NCI-H526 treated with DMSO at 0.1 percent for 48 hours (cell line): Measurements from ENCODE around the gene COPZ1.
A peak's percentile ranks its signal among the peaks of the same experiment; 100 is the strongest.

Experiments
- DNase-seq: peaks from one replicate; lab custom pipeline; 2025; lab: John Stamatoyannopoulos, UW

Gene COPZ1

GRCh38 chr12:54394281-54394719 is 69.4 kb downstream of the COPZ1 start:
- DNase-seq: peak; percentile 11

DNA sequence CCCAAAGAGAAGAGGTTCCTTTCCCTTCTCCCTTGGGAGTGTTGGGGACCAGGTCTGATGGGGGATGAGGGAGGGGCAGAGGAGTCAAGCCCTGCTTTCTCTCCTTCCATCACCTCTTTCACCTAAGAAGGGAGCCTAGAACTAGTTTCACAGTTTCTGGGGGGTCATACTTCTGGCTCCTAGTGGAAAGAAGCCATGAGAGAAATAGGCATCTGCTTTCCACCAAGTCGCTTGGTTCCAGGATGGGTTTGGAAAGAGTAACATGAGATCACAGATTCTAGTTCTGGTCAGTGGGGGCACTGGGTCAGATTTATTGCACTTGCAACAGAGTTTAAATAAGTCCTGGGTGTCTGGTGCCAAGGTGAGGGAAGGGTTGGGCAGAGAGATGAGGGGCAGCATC is 70.1 kb downstream of the COPZ1 start:
- DNase-seq: no peak

GRCh38 chr12:54395545-54395944 is 70.6 kb downstream of the COPZ1 start:
- no peak for DNase-seq

DNA sequence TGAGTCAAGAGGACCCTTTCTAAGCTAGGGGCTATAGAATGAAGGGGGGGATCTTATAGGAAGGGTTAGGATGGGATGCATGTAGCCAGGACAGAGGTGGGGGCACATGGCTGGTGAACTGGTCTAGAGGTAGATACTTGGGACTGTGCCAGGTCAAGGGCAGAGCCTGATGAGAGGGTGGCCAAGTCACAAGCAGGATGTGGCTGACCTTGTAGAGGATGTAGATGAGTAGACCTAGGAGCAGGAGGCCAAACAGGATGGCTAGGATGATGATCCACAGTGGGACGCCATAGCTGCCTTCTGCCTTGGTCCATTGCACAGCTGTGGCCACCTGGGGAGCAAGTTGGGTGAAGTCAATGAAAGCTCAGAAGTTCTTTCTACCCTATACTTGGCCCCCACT is 72.2 kb downstream of the COPZ1 start:
- DNase-seq: no peak

DNA sequence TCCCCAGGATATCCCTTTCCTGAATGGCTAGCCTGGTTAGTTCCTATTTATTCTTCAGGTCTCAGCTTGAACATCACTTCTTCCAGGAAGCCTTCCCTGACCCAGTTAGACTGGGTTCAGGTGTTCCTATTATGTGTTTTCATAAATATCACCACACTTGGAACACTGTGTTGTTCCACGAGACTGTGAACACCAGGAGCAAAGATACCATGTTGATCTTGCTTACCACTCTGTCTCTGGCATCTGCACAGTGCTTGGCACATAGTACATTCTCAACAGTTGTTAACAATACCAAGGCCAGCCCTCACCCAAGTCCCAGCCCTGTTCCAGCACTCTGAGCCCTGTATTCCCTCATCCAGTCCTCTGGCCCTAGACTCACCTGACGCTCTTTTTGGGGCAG is 73.3 kb downstream of the COPZ1 start:
- no peak for DNase-seq

- peak; percentile 26 for DNase-seq
Observed at GRCh38 chr12:54398995-54399793, 74.3 kb downstream of the COPZ1 start.

DNA sequence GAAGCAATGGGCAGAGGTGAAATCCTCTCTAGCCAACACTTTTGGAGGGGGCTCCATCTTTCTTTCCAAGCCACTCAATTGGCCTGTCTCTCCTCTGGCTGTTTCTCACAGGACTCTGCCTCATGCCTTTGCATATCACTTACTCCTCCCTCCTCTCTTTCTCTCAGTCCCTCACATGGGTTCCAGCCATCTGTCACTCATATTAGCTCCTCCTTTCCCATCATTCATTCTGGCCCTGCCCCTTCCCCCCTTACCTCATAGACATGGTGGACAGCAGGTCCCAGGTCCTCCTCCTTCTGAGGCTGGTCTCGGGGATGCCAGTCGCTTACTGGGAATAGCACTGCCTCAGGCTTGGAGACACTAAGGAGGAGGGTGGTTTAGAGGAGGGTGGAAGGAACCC is 76.2 kb downstream of the COPZ1 start:
- no peak for DNase-seq
